Stimulated activated naive CD8-positive, alpha-beta T cell treated with anti-CD3 and anti-CD28 coated beads, Interleukin-15, Interleukin-2, amounts not matched to agents 100 ng/mL and 50 ng/mL, for 24 hours (primary cell): Measurements from ENCODE around the gene RHOH.

Experiments used
- H3K27ac Mint-ChIP-seq: one replicate; pipeline ENCODE4 v1.8.0; 2021; ENCODE audit warnings: mild to moderate bottlenecking, mixed read lengths
- H3K27me3 Mint-ChIP-seq: one replicate; pipeline ENCODE4 v1.8.0; 2021; ENCODE audit warnings: mixed read lengths
- H3K36me3 Mint-ChIP-seq: one replicate; pipeline ENCODE4 v1.8.0; 2021; ENCODE audit warnings: low read depth, mixed read lengths
- H3K4me1 Mint-ChIP-seq: one replicate; pipeline ENCODE4 v1.8.0; 2021; ENCODE audit warnings: low read depth, mixed read lengths
- H3K4me3 Mint-ChIP-seq: one replicate; pipeline ENCODE4 v1.8.0; 2021; ENCODE audit warnings: mild to moderate bottlenecking, mixed read lengths
- H3K9me3 Mint-ChIP-seq: one replicate; pipeline ENCODE4 v1.8.0; 2021; ENCODE audit warnings: mixed read lengths

Gene RHOH

DNA sequence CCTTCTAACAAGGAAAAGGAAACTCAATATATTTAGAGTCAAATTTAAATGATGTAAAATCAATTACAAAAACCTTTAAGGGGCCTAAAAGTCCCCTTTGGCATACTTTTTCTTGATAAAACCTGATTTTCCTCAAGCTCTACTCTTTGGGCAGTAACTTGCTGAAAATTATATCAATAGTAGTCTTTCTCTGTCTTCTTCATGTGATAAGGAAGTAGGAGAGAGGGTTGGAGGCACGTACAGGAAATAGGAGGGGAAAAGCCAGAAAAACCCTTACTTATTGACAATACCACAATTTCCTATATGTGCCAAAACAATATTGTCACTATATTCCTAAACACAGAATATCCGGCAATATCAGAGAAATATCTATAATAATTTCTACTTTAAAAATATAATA lies 9.6 kb downstream of the RHOH start:
- Mint-ChIP-seq H3K4me1 (peaks cover 89% of the 10 kb centered on the region), H3K9me3 (no peaks in the 10 kb centered on the region), H3K27ac (peak overlapping the region; percentile 97), H3K4me3 (peak overlapping the region; percentile 97), H3K36me3 (peaks cover 79% of the 10 kb centered on the region), H3K27me3 (no peaks in the 10 kb centered on the region)

DNA sequence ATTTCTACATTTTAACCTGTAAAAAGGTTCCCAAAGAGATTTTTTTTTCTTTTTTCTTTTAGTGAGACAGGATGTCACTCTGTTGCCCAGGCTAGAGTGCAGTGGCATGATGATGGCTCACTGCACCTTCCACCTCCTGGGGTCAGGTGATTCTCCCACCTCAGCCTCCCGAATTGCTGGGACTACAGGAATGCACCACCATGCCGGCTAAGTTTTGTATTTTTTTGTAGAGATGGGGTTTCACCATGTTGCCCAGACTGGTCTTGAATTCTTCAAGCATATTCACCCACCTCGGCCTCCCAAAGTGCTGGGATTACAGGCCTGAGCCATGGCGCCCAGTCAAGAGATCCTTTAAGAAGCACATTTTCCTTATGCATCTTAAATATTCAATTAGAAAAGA lies 12.6 kb downstream of the RHOH start:
- Mint-ChIP-seq H3K9me3 (no peaks in the 10 kb centered on the region), H3K4me1 (peaks cover 95% of the 10 kb centered on the region), H3K27me3 (no peaks in the 10 kb centered on the region), H3K27ac (peak overlapping the region; percentile 97), H3K36me3 (peaks cover 80% of the 10 kb centered on the region), H3K4me3 (peak overlapping the region; percentile 72)

DNA sequence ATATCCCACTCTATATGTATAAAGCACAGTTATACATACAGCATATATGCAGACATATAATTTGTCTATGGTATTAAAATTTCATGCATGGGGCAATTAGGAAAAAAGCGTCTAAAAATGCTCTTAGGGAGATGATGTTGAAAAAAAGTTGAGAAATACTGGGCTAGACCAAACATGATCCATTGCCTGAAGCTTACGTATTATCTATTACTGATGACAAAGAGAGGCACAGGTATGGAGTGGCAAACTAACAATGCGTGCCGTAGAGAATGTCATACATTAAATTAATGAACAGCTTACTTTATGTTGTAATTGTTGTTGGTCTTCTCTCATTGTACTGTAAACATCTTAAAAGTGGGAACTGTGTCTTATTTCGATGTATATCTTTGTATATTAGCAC lies 13.9 kb downstream of the RHOH start:
- Mint-ChIP-seq H3K9me3 (no peaks in the 10 kb centered on the region), H3K27me3 (no peaks in the 10 kb centered on the region), H3K27ac (peak overlapping the region; percentile 96), H3K36me3 (peaks cover 80% of the 10 kb centered on the region), H3K4me1 (peaks cover 95% of the 10 kb centered on the region), H3K4me3 (peak overlapping the region; percentile 72)

DNA sequence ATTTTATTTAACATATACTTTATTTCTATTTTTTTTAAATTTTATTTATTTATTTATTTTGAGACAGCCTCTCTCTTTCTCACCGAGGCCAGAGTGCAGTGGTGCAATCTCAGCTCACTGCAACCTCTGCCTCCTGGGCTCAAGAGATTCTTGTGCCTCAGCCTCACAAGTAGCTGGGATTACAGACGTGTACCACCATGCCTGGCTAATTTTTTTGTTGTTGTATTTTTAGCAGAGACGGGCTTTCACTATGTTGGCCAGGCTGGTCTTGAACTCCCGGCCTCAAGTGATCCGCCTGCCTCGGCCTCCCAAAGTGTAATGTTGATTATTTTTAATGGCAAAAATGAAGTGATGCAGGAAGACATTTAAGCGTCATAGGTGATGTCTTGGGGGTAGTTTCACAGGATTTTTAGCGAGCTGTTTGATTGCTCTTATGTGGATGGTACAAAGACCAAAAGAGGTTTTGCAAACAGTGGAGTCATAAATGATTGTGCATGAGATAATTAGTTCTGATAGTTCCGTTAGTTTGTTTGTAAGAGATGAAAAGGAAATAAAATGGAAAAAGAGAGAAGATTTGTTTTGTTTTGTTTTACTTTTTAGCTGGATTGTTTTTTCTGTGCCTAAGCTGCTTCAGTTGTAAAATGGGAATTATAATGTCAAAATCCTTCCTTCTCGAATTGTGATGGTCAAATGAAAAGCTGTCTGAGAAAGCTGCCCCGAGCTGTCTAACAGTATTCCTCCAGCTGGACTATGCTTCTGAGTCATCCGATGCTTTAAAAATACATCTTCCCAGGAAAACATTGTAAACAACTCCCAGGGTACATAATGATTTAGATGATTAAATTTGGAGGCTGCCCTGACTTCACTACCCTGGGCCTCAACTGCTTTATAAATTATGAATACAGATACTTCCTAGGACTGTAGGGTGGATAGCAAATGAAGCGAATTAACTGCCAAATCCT lies 14.7 kb downstream of the RHOH start:
- Mint-ChIP-seq H3K9me3 (no peaks in the 10 kb centered on the region), H3K36me3 (peaks cover 78% of the 10 kb centered on the region), H3K4me1 (peaks cover 95% of the 10 kb centered on the region), H3K27ac (peak overlapping the region; percentile 96), H3K27me3 (no peaks in the 10 kb centered on the region), H3K4me3 (peak overlapping the region; percentile 72)

DNA sequence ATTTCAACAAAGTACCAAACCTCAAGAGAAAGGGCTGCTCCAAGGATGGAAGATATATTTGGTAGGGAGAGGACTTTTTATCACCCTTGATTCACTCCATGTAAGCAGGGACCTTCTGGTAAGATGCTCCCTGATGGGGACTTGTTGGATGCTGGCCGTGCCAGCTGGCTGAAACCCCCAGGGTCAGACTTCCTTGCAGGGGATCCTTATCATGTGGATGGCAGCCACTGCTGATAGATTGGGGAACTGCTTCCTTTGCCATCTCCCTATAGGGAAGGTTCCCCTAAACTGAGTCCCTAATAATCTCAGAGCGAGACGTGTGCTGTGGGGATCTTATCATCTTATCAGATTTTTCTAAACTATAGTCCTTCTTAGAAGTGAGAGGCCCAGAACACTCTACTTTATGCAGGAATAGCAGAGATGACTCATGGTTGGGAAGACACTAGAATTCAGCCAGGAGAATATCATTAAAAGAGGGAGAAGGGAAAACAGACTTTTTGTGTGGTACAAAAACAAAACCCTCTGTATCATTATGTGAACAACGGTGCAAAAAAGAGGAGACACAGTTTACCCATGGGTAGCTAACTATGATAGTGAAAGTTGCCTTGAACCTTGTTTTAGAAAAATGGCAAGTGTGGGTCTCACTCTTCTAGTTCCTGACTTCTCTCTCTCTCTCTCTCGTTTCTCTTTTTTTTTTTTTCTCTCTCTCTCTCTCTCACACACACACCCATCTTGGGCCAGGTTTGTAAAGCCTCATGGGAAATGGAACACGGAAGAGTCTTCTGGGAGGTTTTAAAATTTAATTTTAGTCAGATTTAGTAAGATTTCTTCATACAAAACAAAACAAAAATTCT lies 16.1 kb downstream of the RHOH start:
- Mint-ChIP-seq H3K9me3 (no peaks in the 10 kb centered on the region), H3K36me3 (peaks cover 85% of the 10 kb centered on the region), H3K4me1 (peaks cover 98% of the 10 kb centered on the region), H3K27ac (peak overlapping the region; percentile 96), H3K27me3 (no peaks in the 10 kb centered on the region), H3K4me3 (peak overlapping the region; percentile 72)

GRCh38 chr4:40214038-40214437 lies 17.2 kb downstream of the RHOH start:
- peaks cover 86% of the 10 kb centered on the region for H3K36me3 Mint-ChIP-seq
- no peaks in the 10 kb centered on the region for H3K9me3 Mint-ChIP-seq
- no peaks in the 10 kb centered on the region for H3K27me3 Mint-ChIP-seq
- peak overlapping the region; percentile 96 for H3K27ac Mint-ChIP-seq
- peak overlapping the region; percentile 72 for H3K4me3 Mint-ChIP-seq
- H3K4me1 Mint-ChIP-seq, result peaks cover 99% of the 10 kb centered on the region

- H3K4me3 Mint-ChIP-seq, result peak overlapping the region; percentile 72
- H3K9me3 Mint-ChIP-seq, result no peaks in the 10 kb centered on the region
- peaks cover 86% of the 10 kb centered on the region for H3K36me3 Mint-ChIP-seq
- peak overlapping the region; percentile 96 for H3K27ac Mint-ChIP-seq
- H3K4me1 Mint-ChIP-seq, result peaks cover 99% of the 10 kb centered on the region
- no peaks in the 10 kb centered on the region for H3K27me3 Mint-ChIP-seq
These were observed 18.0 kb downstream of the RHOH start for GRCh38 chr4:40214661-40215418.

DNA sequence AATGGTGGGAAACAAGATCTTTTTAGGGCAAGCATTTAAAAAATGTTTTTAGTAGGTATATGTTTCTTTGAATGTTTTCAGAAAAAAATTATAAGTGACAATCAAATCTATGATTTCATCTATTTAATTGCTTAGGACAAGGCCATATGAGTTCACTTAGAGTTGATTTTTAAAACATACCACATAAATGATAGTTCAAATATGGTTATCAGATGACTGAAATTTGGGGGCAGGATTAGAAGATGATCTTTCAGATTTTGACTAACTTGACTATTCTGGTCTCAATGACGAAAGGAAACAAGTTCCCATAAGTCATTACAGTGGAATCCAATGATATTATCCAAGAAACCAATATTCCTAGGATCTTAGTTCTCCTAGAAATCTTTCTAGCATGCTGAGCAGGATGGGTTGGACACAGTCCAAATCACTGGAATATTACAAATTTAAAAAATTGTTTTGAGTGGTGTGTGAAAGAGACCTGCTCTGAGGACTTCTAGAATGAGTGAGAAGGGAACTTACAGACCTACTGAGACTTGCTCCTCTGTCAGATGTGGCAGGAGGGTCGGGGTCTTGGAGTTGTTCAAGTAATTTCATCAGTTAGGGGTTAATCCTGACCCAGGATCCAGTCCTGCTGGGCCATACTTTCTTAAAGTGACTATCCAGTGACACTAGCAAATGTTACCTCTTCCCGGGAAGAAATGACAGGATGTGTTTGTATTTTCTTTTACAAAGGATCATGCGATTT lies 20.0 kb downstream of the RHOH start:
- peak overlapping the region; percentile 65 for H3K4me3 Mint-ChIP-seq
- peaks cover 85% of the 10 kb centered on the region for H3K36me3 Mint-ChIP-seq

DNA sequence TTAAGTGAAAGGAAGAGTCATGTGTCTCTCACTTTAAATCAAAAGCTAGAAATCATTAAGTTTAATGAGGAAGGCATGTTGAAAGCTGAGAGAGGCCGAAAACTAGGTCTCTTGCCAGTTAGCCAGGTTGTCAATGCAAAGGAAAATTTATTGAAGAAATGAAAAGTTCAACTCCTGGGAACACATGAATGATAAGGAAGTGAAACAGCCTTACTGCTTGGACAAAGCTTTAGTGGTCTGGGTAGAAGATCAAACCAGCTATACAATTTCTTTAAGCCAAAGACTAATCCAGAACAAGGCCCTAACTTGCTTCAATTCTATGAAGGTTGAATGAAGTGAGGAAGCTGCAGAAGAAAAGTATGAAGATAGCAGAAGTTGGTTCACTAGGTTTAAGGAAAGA lies 24.9 kb downstream of the RHOH start:
- peaks cover 85% of the 10 kb centered on the region for H3K36me3 Mint-ChIP-seq

More for the DNA sequence above, 20.0 kb downstream of the RHOH start:
- Mint-ChIP-seq H3K27ac (peak overlapping the region; percentile 96), H3K27me3 (no peaks in the 10 kb centered on the region), H3K9me3 (no peaks in the 10 kb centered on the region), H3K4me1 (peaks cover 99% of the 10 kb centered on the region)

GRCh38 chr4:40223343-40223742 lies 26.5 kb downstream of the RHOH start:
- H3K27ac Mint-ChIP-seq, result peak overlapping the region; percentile 96
- peak overlapping the region; percentile 3 for H3K4me3 Mint-ChIP-seq
- H3K36me3 Mint-ChIP-seq, result peaks cover 82% of the 10 kb centered on the region
- peaks cover 95% of the 10 kb centered on the region for H3K4me1 Mint-ChIP-seq
- no peaks in the 10 kb centered on the region for H3K9me3 Mint-ChIP-seq
- H3K27me3 Mint-ChIP-seq, result no peaks in the 10 kb centered on the region

More for the DNA sequence above, 24.9 kb downstream of the RHOH start:
- Mint-ChIP-seq H3K9me3 (no peaks in the 10 kb centered on the region), H3K4me3 (peak overlapping the region; percentile 66), H3K27me3 (no peaks in the 10 kb centered on the region), H3K4me1 (peaks cover 96% of the 10 kb centered on the region), H3K27ac (peak overlapping the region; percentile 96)

GRCh38 chr4:40224432-40224831 lies 27.6 kb downstream of the RHOH start:
- Mint-ChIP-seq H3K4me1 (peaks cover 95% of the 10 kb centered on the region), H3K27me3 (no peaks in the 10 kb centered on the region), H3K27ac (peak overlapping the region; percentile 94), H3K4me3 (peak overlapping the region; percentile 75), H3K36me3 (peaks cover 85% of the 10 kb centered on the region), H3K9me3 (no peaks in the 10 kb centered on the region)

DNA sequence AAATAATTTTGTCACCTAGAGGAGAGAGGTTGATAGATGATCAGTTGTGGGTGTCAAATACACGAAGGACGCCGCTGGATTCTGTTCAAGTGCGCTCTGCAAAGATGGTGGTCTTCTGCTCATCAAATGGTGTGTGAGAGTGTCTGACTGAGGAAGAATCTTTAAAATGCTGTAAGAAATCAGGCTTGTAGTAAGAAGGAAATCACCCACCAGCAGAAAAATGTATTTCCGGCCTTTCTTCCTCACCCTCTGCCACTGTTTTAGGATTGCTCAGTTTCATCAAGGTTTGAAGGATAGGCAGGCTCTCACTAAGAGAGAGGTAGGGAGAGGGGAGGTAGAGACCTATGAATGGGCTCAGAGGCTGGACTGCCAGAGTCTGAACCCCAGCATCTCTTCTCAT lies 28.7 kb downstream of the RHOH start:
- H3K27ac Mint-ChIP-seq, result peak overlapping the region; percentile 94
- peaks cover 95% of the 10 kb centered on the region for H3K4me1 Mint-ChIP-seq
- H3K36me3 Mint-ChIP-seq, result peaks cover 84% of the 10 kb centered on the region
- no peaks in the 10 kb centered on the region for H3K9me3 Mint-ChIP-seq
- no peaks in the 10 kb centered on the region for H3K27me3 Mint-ChIP-seq
- H3K4me3 Mint-ChIP-seq, result peak overlapping the region; percentile 75

DNA sequence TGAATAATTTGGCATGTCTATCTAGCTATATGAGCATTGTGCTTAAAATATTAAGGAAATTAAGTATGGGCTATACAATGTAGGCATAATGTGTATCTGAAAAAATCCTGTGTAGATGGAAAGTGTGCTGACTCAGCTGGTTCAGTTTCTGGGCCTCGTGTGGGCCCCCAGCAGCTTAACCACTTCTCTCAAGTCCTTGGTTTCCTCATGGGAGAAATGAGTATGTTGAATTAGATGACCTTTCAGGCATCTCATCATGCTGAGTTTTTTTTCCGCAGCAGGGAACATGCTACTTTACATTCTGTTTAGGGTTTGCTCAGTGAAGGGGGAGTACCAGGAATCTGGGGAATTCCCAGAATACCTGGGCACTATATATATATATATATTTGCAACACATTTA lies 30.5 kb downstream of the RHOH start:
- Mint-ChIP-seq H3K4me1 (peaks cover 96% of the 10 kb centered on the region), H3K4me3 (peak overlapping the region; percentile 75), H3K27ac (peak overlapping the region; percentile 94), H3K27me3 (no peaks in the 10 kb centered on the region), H3K9me3 (no peaks in the 10 kb centered on the region), H3K36me3 (peaks cover 86% of the 10 kb centered on the region)
